K562 (cell line): ENCODE results near the gene LAMA5. TPM values are rescaled to one million over a fixed set of nuclear protein-coding genes. Genes with fewer than 3 reads are reported as not detected.

ENCODE experiments used
- ATAC-seq: fragments of 200-7000 bp; cut with Tn5 transposase; 3 replicates; pipeline ENCODE4 v1.9.1; 2020; ENCODE audit warnings: moderate library complexity
- BruUV-seq: library from RNA; stranded (reverse); fragments of 400-500 nt; replicated peaks from 2 replicates; lab custom pipeline; 2021; lab: Mats Ljungman, UMichigan
- CTCF ChIA-PET: fragments of 300-600 bp; formaldehyde crosslinking; extraction: SDS; loops from one replicate; lab custom pipeline; 2021; ENCODE audit warnings: low intra/inter-chr PET ratio; lab: Yijun Ruan, JAX
- POLR2A ChIA-PET: fragments of 300-600, 350-650 bp; sonication (Branson Sonifier 250); formaldehyde crosslinking; extraction: SDS; loops from one replicate; lab custom pipeline; 2021; ENCODE audit warnings: antibody characterized with exemption, inconsistent platforms; lab: Yijun Ruan, JAX
- DNase-seq, 4 experiments: peaks; one replicate each; pipeline versions ENCODE4 v3.0.0 to v3.0.0-alpha.2; 2011 to 2018; ENCODE audit warnings: low spot score in 3 of 4, mixed read lengths in 3 of 4; ENCODE audit errors: extremely low read depth in 1 of 4
- FAIRE-seq: peaks from 2 replicates; lab custom pipeline; 2011; peaks lifted over from hg19 to GRCh38; lab: Jason Lieb, UNC
- H2AFZ ChIP-seq: 2 replicates; pipeline ENCODE4 v1.6.0; 2011; ENCODE audit warnings: low read depth, low read length, control low read depth, inconsistent platforms
- H3K27ac ChIP-seq: fragments of 200-600 bp; 3 replicates; pipeline ENCODE4 v1.8.0; 2011; ENCODE audit warnings: low read depth, mild to moderate bottlenecking, control low read depth, inconsistent platforms, low read length, moderate library complexity, mixed read lengths; ENCODE audit errors: extremely low read depth
- H3K27me3 ChIP-seq, 2 experiments: fragments of 300-600 bp in 1 of 2; 2 replicates in 1 of 2; 3 replicates in 1 of 2; pipeline versions ENCODE4 v1.6.0 to v1.8.0; 2011; ENCODE audit warnings: inconsistent platforms in 2 of 2, low read length in 2 of 2, mild to moderate bottlenecking in 1 of 2, mixed read lengths in 1 of 2, moderate library complexity in 1 of 2; ENCODE audit not compliant: control insufficient read depth in 2 of 2, insufficient read depth in 2 of 2
- H3K36me3 ChIP-seq: fragments of 300-600 bp; 3 replicates; pipeline ENCODE4 v1.8.0; 2011; ENCODE audit warnings: mild to moderate bottlenecking, low read length, inconsistent platforms; ENCODE audit not compliant: control insufficient read depth, insufficient read depth
- H3K4me1 ChIP-seq, 2 experiments: fragments of 200-600 bp in 1 of 2; replicated peaks in 1 of 2; 2 replicates in 1 of 2; 3 replicates in 1 of 2; pipeline versions ENCODE4 v1.5.1 to v1.8.0; 2011; ENCODE audit warnings: inconsistent platforms in 2 of 2, low read length in 2 of 2, mild to moderate bottlenecking in 1 of 2, mixed read lengths in 1 of 2, moderate library complexity in 1 of 2; ENCODE audit not compliant: control insufficient read depth in 2 of 2, insufficient read depth in 2 of 2
- H3K4me2 ChIP-seq: 2 replicates; pipeline ENCODE4 v1.6.1; 2011; ENCODE audit warnings: low read length, control low read depth, inconsistent platforms, mixed read lengths; ENCODE audit not compliant: insufficient read depth
- H3K4me3 ChIP-seq: fragments of 200-600 bp; sonication (generic), shearing (Covaris generic); 2 replicates; pipeline ENCODE4 v1.5.1; 2016; ENCODE audit warnings: control low read depth, inconsistent platforms
- H3K79me2 ChIP-seq: fragments of 200-600 bp; 3 replicates; pipeline ENCODE4 v1.8.0; 2011; ENCODE audit warnings: low read length, inconsistent platforms; ENCODE audit not compliant: control insufficient read depth, insufficient read depth
- H3K9ac ChIP-seq, 2 experiments: 2 replicates each; pipeline versions ENCODE4 v1.6.0 to v1.6.1; 2011; ENCODE audit warnings: low read depth in 2 of 2, low read length in 2 of 2, control low read depth in 1 of 2, inconsistent platforms in 1 of 2, mild to moderate bottlenecking in 1 of 2, mixed read lengths in 1 of 2; ENCODE audit not compliant: insufficient read depth in 1 of 2
- H3K9me1 ChIP-seq: one replicate; pipeline ENCODE4 v1.6.0; 2011; ENCODE audit warnings: inconsistent platforms, mild to moderate bottlenecking, low read length, moderate library complexity; ENCODE audit not compliant: control insufficient read depth, insufficient read depth
- H3K9me3 ChIP-seq: replicated peaks from 2 replicates; pipeline ENCODE4 v1.5.1; 2011; ENCODE audit warnings: low read depth, low read length, inconsistent platforms; ENCODE audit not compliant: control insufficient read depth, insufficient read depth
- H4K20me1 ChIP-seq: replicated peaks from 2 replicates; pipeline ENCODE4 v1.6.1; 2011; ENCODE audit warnings: low read length, inconsistent platforms, mixed read lengths; ENCODE audit not compliant: control insufficient read depth, insufficient read depth
- EGR1 ChIP-seq: fragments of 450-650 bp; conservative IDR thresholded peaks from 2 replicates; pipeline ENCODE4 v1.6.1; 2017; ENCODE audit warnings: mild to moderate bottlenecking
- EP300 ChIP-seq: IDR thresholded peaks from 2 replicates; pipeline ENCODE4 v1.6.1; 2012; ENCODE audit warnings: low read length, improper control_type of control experiment
- MBD2 ChIP-seq: sonication (generic); IDR thresholded peaks from 2 replicates; pipeline ENCODE4 v1.6.1; 2016; ENCODE audit warnings: low read depth, borderline replicate concordance
- MTA3 ChIP-seq: fragments of 450-650 bp; formaldehyde crosslinking; IDR thresholded peaks from 2 replicates; pipeline ENCODE4 v1.6.1; 2017; ENCODE audit warnings: mild to moderate bottlenecking, borderline replicate concordance
- MYC ChIP-seq, 2 experiments: fragments of 250-450 bp in 1 of 2; sonication (Bioruptor Pico) in 1 of 2; IDR thresholded peaks; 2 replicates each; pipeline versions ENCODE4 v1.5.1 to v1.6.1; 2012 to 2021; ENCODE audit warnings: low read depth in 2 of 2, borderline replicate concordance in 1 of 2, improper control_type of control experiment in 1 of 2, low read length in 1 of 2, mild to moderate bottlenecking in 1 of 2, moderate library complexity in 1 of 2
- RREB1 ChIP-seq: fragments of 250-450 bp; sonication (Bioruptor Pico); IDR thresholded peaks from 2 replicates; pipeline ENCODE4 v1.4.0; 2020
- SIN3B ChIP-seq: fragments of 450-650 bp; IDR thresholded peaks from 2 replicates; pipeline ENCODE4 v1.6.1; 2017; ENCODE audit warnings: low read depth, mild to moderate bottlenecking, moderate library complexity
- SMAD1 ChIP-seq: fragments of 150-350 bp; IDR thresholded peaks from 2 replicates; pipeline ENCODE4 v1.6.1; 2014; ENCODE audit warnings: low read length, low read depth; ENCODE audit not compliant: partially characterized antibody
- SMARCE1 ChIP-seq: fragments of 450-650 bp; IDR thresholded peaks from 2 replicates; pipeline ENCODE4 v1.7.1; 2016; ENCODE audit warnings: mild to moderate bottlenecking
- SREBF1 ChIP-seq: fragments of 150-350 bp; IDR thresholded peaks from 2 replicates; pipeline ENCODE4 v1.6.1; 2014; ENCODE audit warnings: antibody characterized with exemption, low read depth, low read length, borderline replicate concordance
- ZFX ChIP-seq: sonication (generic); formaldehyde crosslinking; IDR thresholded peaks from 2 replicates; pipeline ENCODE4 v1.8.0; 2022; ENCODE audit warnings: mild to moderate bottlenecking, missing genetic modification reagents, moderate library complexity
- ZNF586 ChIP-seq: fragments of 450-650 bp; formaldehyde crosslinking; conservative IDR thresholded peaks from 2 replicates; pipeline ENCODE4 v1.4.0; 2020; ENCODE audit warnings: mild to moderate bottlenecking, moderate library complexity
- WGBS: fragments of 100-300 bp; shearing (Covaris generic); methylation state at CpG from one replicate; pipeline ENCODE4 v1.1.6; 2016; ENCODE audit warnings: low coverage, mixed read lengths; ENCODE audit not compliant: insufficient coverage; ENCODE audit errors: missing lambda C conversion rate; 5-methylcytosine and 5-hydroxymethylcytosine counted together
- in situ Hi-C: fragments of 300-500 bp; cut with MboI; formaldehyde crosslinking; loops from 4 replicates; pipeline ENCODE4 v1.15.0; 2018; ENCODE audit warnings: inconsistent platforms, mixed read lengths
- intact Hi-C: fragments of 100-400 bp; cut with micrococcal nuclease; formaldehyde crosslinking; loops from 2 replicates; pipeline ENCODE4 v1.14.2; 2022
- polyA plus RNA-seq, 8 experiments: library from polyadenylated mRNA; depleted of rRNA in 4 of 8; stranded (reverse) in 5 of 8; unstranded in 3 of 8; fragments of >200 nt; fragmentation: Nextera tagmentation in 2 of 8; fragmentation: Illumina TruSeq in 1 of 8; extraction: Ambion mirVana in 2 of 8; extraction: Trizol in 1 of 8; gene quantifications; 2 replicates each; pipeline versions ENCODE4 v1.2.1 to v1.2.3, GENCODE V29; 2011 to 2014; ENCODE audit warnings: inconsistent platforms in 1 of 8, missing spikeins in 1 of 8
- total RNA-seq, 7 experiments: library from RNA; depleted of rRNA in 6 of 7; stranded (reverse); fragments of >200 nt in 6 of 7; fragmentation: Illumina TruSeq in 2 of 7; extraction: Trizol in 2 of 7; gene quantifications; 2 replicates each; pipeline versions ENCODE4 v1.2.1 to v1.2.3, GENCODE V29; 2011 to 2021; ENCODE audit warnings: low replicate concordance in 1 of 7
- TF ChIP-seq, protein P1 (sequence below): fragments of 450-650 bp; IDR thresholded peaks from 2 replicates; pipeline ENCODE4 v1.6.1; 2014; ENCODE audit warnings: low read depth, mild to moderate bottlenecking, moderate library complexity, borderline replicate concordance

Gene LAMA5
- total and polyA plus RNA-seq, 9 of the 15 experiments (the other 6 are each of a cell fraction or from before 2014, with no cell fraction given) = 0.31 to 101 (median 7.8) TPM

DNA sequence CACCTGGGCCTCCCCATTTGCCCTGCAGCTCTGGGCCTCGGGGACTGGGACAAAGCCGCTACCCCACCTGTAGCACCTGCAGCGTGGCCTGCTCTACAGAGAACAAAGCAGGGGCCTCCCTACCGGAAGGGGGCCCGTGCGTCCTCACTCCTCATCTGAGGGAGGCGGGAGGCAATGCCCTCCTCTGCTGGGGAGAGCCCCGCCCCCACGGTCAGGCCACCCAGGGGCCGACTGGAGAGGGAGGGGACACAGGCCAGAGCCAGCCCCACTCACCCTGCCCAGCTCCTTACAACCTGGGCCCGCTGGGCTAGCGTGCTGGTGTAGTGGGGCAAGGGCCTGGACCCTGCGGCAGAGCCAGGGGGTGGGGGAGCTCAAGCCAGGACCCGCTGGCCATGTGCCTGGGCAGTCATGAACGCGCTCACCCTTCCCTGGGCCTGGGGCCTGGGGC is 8.0 kb downstream of the LAMA5 start:
- Histone ChIP-seq H3K4me1 (peaks cover 35 to 95% of the 10 kb centered on the region in 2 experiments), H3K36me3 (peaks cover 58% of the 10 kb centered on the region; the same call in 1 of the 3 replicates), H4K20me1 (0 out of 2 replicates have a peak, but pooled peaks cover 4% of the 10 kb centered on the region), H3K27me3 (no peaks in the 10 kb centered on the region), H2AFZ (peak overlapping the region; percentile 71; the same call in 1 of the 2 replicates), H3K9me1 (peaks cover 1% of the 10 kb centered on the region), H3K4me3 (peak overlapping the region; percentile 42), H3K79me2 (peaks cover 71% of the 10 kb centered on the region), H3K9me3 (no peaks in the 10 kb centered on the region), H3K9ac (peak overlapping the region; percentile 89 to 93), H3K4me2 (peak overlapping the region; percentile 97), H3K27ac (peak overlapping the region; percentile 92)
- in situ Hi-C loops (no loop called here), intact Hi-C loops (loop anchor here (2.0 kb wide), 1 partner anchor 38 kb away; no protein-coding TSS in a partner anchor)
- no TSS peak for BruUV-seq
- FAIRE-seq (peak; percentile 92), ATAC-seq (peak; percentile 83), DNase-seq (peak; percentile 82 to 89 (median 86))
- POLR2A ChIA-PET = interaction anchor here (0.7 to 2.2 kb wide), 3 partner anchors 9 to 237 kb away, joined by 3 to 7 read pairs (median 4); partner anchors contain the start of gene ADRM1
- 16% methylated on average over 9 of the region's 16 CpGs for WGBS
- CTCF ChIA-PET = no interaction called here
- peak; percentile 60; the same call in 1 of the 2 replicates for TF ChIP-seq MTA3
- TF ChIP-seq ZFX (CRISPR knock-in tag) = peak; percentile 10; the same call in 1 of the 2 replicates
- TF ChIP-seq MBD2 = 0 out of 2 replicates have a peak, but pooled peaks have one; percentile 19
- TF ChIP-seq SMAD1 = peak; percentile 33
- TF ChIP-seq SIN3B = no peak
- no peak for TF ChIP-seq ZNF586 (CRISPR knock-in tag)
- peak; percentile 34; the same call in 1 of the 2 replicates for TF ChIP-seq EGR1
- no peak for TF ChIP-seq SMARCE1
- TF ChIP-seq, protein P1, sequence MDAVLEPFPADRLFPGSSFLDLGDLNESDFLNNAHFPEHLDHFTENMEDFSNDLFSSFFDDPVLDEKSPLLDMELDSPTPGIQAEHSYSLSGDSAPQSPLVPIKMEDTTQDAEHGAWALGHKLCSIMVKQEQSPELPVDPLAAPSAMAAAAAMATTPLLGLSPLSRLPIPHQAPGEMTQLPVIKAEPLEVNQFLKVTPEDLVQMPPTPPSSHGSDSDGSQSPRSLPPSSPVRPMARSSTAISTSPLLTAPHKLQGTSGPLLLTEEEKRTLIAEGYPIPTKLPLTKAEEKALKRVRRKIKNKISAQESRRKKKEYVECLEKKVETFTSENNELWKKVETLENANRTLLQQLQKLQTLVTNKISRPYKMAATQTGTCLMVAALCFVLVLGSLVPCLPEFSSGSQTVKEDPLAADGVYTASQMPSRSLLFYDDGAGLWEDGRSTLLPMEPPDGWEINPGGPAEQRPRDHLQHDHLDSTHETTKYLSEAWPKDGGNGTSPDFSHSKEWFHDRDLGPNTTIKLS = no peak; the same call in 1 of the 2 replicates
- TF ChIP-seq EP300 = peak; percentile 16; the same call in 1 of the 2 replicates
- TF ChIP-seq RREB1 (CRISPR knock-in tag) = no peak
- TF ChIP-seq MYC (IDR thresholded peaks at IDR 0.05; ENCODE audit: low read depth, low read length) = peak; percentile 66; the same call in 1 of the 2 replicates
- no peak for TF ChIP-seq MYC (CRISPR knock-in tag; IDR thresholded peaks at IDR 0.05; ENCODE audit: borderline replicate concordance, low read depth)
- peak; percentile 84; the same call in 1 of the 2 replicates for TF ChIP-seq SREBF1
